Measurements from ENCODE around the gene MYRIP.
A peak's percentile ranks its signal among the peaks of the same experiment; 100 is the strongest.

DNA sequence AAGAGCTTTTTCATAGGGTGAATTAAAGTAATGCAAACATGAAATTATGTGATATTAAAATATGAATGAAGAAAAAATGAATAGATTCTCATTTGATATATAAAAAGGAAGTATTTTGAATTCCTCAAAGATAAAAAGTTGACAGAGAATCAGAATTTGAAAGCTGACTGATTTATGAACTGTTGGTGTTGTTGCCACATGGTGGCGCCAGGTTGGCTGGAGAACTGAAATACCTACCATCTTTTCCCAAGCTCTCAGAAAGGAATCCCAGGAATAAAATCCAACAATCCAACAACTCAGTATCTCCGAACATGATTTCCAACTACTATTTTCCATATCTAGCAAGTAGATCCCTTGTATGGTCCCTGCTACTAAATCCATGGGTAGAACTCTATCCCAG lies 3.1 kb downstream of the MYRIP start:
- TF ChIP-seq, protein P1, sequence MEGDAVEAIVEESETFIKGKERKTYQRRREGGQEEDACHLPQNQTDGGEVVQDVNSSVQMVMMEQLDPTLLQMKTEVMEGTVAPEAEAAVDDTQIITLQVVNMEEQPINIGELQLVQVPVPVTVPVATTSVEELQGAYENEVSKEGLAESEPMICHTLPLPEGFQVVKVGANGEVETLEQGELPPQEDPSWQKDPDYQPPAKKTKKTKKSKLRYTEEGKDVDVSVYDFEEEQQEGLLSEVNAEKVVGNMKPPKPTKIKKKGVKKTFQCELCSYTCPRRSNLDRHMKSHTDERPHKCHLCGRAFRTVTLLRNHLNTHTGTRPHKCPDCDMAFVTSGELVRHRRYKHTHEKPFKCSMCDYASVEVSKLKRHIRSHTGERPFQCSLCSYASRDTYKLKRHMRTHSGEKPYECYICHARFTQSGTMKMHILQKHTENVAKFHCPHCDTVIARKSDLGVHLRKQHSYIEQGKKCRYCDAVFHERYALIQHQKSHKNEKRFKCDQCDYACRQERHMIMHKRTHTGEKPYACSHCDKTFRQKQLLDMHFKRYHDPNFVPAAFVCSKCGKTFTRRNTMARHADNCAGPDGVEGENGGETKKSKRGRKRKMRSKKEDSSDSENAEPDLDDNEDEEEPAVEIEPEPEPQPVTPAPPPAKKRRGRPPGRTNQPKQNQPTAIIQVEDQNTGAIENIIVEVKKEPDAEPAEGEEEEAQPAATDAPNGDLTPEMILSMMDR (IDR thresholded peaks at IDR 0.05): peak in 4 of 6 experiments; percentile 18 to 46 (median 40)
- TF ChIP-seq POLR2A (IDR thresholded peaks at IDR 0.05): no peak

Data from thyroid gland (tissue), 4 donors.